Measurements from ENCODE around the gene C5orf15.

The C5orf15 gene

DNA sequence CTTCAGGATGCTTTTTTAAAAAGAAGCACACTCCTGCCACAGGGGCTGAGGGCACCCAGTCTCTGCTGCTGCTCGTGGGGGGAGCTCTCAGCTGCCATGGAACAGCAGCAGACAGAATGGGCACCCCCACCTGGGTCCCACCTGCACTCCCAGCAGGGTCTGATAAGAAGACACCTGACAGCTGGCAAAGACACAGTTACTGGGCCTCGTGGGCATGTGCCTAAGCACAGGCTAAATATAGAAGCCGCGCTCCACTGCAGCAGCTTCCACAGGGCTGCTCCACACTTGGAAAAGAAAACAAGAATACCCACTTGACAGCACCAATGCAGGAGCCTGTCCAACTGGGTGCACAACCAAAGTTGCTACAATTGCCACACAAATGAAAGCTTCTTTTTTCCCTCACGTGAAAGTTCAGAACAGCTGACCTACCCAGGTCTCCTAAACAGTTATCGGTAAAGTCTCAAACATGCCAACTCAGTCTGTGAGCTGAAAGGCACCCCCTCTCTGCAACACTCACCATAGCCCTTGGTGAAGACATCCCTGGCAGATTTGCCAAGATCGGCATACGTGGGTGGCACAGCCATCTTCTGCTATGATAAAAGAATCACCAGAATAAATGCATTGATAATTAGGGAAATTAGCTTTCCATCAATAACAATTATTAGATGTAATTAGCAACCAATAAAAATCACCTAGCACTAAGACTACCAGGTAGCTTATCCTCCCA is 24.2 kb upstream of the C5orf15 start:
- no peak for DNase-seq (ENCODE audit: low spot score)
- no peak for TF ChIP-seq CTCF (IDR thresholded peaks at IDR 0.05; ENCODE audit: extremely low read depth, missing control alignments)

DNA sequence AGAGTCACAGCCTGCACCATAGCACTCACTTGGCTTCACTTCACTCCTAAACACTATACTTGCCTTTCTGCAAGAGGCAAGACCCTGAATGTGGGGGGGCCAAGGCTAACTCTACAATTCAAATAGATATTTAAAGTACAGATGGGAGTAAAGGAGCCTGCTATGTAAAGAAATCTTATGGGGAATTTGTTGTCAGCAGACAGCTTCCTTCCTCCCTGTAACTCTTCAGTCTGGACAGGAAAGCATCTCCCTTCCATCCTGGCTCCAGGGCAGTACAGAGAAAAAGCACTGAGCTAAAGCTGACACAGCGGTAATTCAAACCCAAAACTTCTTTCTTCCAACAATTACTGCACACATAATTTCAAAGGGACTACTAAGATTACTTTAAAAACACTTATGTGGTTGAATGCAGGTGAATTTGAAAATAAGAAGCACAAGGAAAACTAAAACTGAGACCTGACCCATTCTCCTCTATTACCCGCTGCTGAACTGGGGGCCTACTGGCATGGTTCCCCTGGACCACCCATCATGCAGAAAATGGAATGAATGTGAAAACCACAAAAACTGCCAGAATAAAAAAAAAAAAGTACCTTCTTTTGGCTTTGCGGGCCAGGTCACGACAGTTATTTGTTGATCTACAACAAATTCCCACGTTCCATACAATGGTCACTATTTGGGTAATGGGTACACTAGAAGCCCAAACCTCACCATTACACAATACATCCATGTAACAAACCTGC is 22.9 kb upstream of the C5orf15 start:
- DNase-seq (ENCODE audit: low spot score) = no peak
- TF ChIP-seq CTCF (IDR thresholded peaks at IDR 0.05; ENCODE audit: extremely low read depth, missing control alignments) = no peak

- TF ChIP-seq CTCF (IDR thresholded peaks at IDR 0.05; ENCODE audit: extremely low read depth, missing control alignments) = no peak
- no peak for DNase-seq (ENCODE audit: low spot score)
Observed at GRCh38 chr5:133990396-133990795, 22.0 kb upstream of the C5orf15 start.

DNA sequence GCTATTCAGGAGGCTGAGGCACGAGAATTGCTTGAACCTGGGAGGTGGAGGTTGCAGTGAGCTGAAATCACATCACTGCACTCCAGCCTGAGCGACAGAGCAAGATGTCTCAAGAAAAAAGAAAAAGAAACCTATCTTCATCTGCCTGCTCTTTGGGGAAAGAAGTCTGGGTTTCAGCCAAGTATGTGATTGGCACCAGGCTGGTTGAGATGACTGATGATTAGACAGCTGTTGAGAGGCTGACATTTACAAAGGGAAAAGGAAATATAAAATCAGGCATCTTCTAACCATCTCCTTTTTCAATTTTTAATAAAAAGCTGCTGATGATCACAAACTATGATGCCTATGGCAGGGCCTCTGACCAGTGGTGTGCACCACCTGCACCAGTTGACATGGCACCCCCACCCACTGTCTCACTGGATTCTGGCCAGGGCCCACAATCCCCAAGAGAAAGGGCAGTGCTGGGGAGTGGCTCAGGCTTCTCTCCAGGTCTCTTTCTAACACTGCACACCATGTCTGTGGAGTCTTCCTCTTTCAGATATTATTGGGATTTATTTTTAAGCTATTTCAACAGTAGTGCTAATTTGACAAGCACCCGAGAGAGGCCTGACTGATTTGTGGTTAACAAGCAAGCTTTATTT is 17.2 kb upstream of the C5orf15 start:
- no peak for DNase-seq (ENCODE audit: low spot score)
- no peak for TF ChIP-seq CTCF (IDR thresholded peaks at IDR 0.05; ENCODE audit: extremely low read depth, missing control alignments)

DNA sequence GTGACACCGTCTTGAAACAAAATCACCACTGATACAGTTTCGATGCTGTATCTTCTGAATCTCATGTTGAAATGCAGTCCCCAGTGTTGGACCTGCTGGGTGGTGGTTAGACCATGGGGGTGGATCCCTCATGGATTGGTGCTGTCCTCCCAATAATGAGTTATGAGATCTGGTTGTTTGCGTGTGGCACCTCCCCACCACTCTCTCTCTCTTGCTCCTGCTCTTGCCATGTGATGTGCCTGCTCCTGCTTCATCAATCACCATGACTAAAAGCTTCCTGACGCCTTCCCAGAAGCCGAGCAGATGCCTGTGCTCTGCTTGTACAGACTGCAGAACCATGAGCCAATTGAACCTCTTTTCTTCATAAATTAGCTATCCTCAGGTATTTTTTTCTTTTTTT is 15.2 kb upstream of the C5orf15 start:
- DNase-seq (ENCODE audit: low spot score) = no peak
- no peak for TF ChIP-seq CTCF (IDR thresholded peaks at IDR 0.05; ENCODE audit: extremely low read depth, missing control alignments)

DNA sequence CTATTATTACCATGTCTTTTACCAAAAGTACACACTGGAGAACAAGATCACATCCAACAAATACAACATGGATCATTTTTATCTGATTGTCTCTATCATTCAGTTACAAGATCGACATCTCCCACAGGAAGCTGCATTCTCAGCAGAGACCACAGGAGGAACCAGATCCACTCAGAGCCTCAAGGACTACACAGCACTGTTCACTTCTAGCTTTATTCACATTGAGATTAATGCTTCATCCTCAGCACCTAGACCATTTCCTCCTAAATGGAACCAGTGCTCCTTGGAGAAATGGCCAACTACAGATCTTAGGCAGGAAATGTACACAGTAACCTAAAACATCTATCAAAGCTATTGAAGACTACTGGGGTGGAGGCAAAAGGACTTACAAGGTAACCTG is 13.3 kb upstream of the C5orf15 start:
- DNase-seq (ENCODE audit: low spot score) = no peak

More for the DNA sequence above, 13.3 kb upstream of the C5orf15 start:
- no peak for TF ChIP-seq CTCF (IDR thresholded peaks at IDR 0.05; ENCODE audit: extremely low read depth, missing control alignments)

All from GM20000 (cell line).